Cardiac muscle cell (in vitro differentiated cells and primary cell): ENCODE measurements around the gene GPR179. TPM values are rescaled to one million over a fixed set of nuclear protein-coding genes. Genes with fewer than 3 reads are reported as not detected.
A peak's percentile ranks its signal among the peaks of the same experiment; 100 is the strongest.

Experiments used
- DNase-seq, 2 donors: peaks; one replicate each; pipeline versions ENCODE4 v3.0.0 to v3.0.0-alpha.2; 2010 to 2017; ENCODE audit warnings: low read depth in 1 of 2, low spot score in 1 of 2
- H3K27ac ChIP-seq: fragments of 200-600 bp; sonication (generic); 2 replicates; pipeline ENCODE4 v1.5.1; 2016
- H3K27me3 ChIP-seq: fragments of 200-600 bp; sonication (generic); 2 replicates; pipeline ENCODE4 v1.6.0; 2016; ENCODE audit warnings: control low read depth
- H3K36me3 ChIP-seq: fragments of 200-600 bp; sonication (generic); 2 replicates; pipeline ENCODE4 v1.5.1; 2016; ENCODE audit warnings: control low read depth
- H3K4me1 ChIP-seq: fragments of 200-600 bp; sonication (generic); 2 replicates; pipeline ENCODE4 v1.8.1; 2017; ENCODE audit warnings: low read depth, mild to moderate bottlenecking, mixed run types
- H3K4me3 ChIP-seq: fragments of 200-600 bp; sonication (generic); 2 replicates; pipeline ENCODE4 v1.5.1; 2016; ENCODE audit warnings: mild to moderate bottlenecking
- H3K9me3 ChIP-seq: fragments of 200-600 bp; sonication (generic); 2 replicates; pipeline ENCODE4 v1.5.1; 2017; ENCODE audit warnings: low read depth, mild to moderate bottlenecking, control low read depth
- polyA plus RNA-seq: library from polyadenylated mRNA; unstranded; fragments of >200 nt; fragmentation: Nextera tagmentation; extraction: Ambion mirVana; gene quantifications from 2 replicates; pipeline ENCODE4 v1.2.1, GENCODE V29; 2016
- total RNA-seq: library from RNA; depleted of rRNA; stranded (reverse); fragments of >200 nt; gene quantifications from 2 replicates; pipeline ENCODE4 v1.2.3, GENCODE V29; 2016
- TF ChIP-seq, protein P1 (sequence below): IDR thresholded peaks from 2 replicates; pipeline ENCODE4 v1.5.1; 2012; ENCODE audit warnings: low read depth, mild to moderate bottlenecking, low read length

Gene GPR179
- total and polyA plus RNA-seq, 2 experiments from 2014 or later, result 0.51 TPM; not detected in 1

DNA sequence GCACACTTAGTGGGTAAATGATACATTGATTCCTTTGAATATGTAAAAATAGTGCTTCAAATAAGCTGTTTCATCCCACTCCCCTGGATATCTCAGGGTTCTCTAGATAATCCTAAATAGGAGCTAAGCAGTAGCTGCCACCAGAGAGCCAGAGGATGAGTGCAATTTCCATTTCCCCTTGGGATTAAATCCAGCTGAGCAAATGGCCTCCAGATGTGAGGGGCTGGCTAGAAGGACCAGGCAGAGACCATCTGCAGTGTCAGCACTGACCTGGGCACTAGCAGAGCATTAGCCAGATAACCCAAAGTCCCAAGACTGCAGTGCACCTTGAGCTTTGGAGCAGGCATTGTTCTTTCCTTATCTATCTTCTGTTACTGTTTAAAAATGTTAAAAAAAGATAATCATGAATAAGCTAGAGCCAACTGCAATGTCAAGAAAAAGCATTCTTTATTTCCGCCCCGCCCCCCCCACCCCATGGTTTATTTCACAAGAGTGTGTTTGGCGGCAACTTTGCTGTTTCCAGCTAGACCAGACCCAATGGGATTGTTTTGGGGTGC, 19.5 kb downstream of the GPR179 start:
- peaks cover 13% of the 10 kb centered on the region for H3K4me1 ChIP-seq
- no peaks in the 10 kb centered on the region for H3K27me3 ChIP-seq
- no peaks in the 10 kb centered on the region for H3K9me3 ChIP-seq
- H3K27ac ChIP-seq, result no peak overlapping the region
- peaks cover 9% of the 10 kb centered on the region for H3K36me3 ChIP-seq
- no peak for DNase-seq
- no peak overlapping the region for H3K4me3 ChIP-seq
- TF ChIP-seq, protein P1, sequence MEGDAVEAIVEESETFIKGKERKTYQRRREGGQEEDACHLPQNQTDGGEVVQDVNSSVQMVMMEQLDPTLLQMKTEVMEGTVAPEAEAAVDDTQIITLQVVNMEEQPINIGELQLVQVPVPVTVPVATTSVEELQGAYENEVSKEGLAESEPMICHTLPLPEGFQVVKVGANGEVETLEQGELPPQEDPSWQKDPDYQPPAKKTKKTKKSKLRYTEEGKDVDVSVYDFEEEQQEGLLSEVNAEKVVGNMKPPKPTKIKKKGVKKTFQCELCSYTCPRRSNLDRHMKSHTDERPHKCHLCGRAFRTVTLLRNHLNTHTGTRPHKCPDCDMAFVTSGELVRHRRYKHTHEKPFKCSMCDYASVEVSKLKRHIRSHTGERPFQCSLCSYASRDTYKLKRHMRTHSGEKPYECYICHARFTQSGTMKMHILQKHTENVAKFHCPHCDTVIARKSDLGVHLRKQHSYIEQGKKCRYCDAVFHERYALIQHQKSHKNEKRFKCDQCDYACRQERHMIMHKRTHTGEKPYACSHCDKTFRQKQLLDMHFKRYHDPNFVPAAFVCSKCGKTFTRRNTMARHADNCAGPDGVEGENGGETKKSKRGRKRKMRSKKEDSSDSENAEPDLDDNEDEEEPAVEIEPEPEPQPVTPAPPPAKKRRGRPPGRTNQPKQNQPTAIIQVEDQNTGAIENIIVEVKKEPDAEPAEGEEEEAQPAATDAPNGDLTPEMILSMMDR, result no peak

DNA sequence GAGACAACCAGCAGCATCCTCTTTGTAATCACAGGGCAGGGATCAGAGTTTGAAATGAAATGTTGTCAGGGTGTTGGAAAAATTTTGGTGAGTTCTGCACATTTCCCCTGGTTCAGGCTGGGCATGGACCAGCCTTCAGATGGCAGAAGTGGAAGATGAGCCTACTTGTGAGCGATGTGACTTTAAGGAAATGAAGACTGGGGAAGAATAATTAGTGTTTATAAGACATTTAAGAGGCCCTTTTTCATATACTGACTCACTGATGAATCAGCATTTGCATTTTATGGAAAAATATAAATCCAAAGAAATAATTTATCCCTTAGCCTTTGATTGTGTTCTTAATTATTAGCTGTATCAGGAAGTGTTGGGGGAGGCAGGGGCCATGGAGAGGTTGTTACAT, 20.9 kb downstream of the GPR179 start:
- TF ChIP-seq, protein P1, result no peak
- peaks cover 9% of the 10 kb centered on the region for H3K36me3 ChIP-seq
- H3K4me1 ChIP-seq, result peaks cover 13% of the 10 kb centered on the region
- no peak overlapping the region for H3K27ac ChIP-seq
- no peak for DNase-seq
- no peaks in the 10 kb centered on the region for H3K9me3 ChIP-seq
- H3K27me3 ChIP-seq, result no peaks in the 10 kb centered on the region
- no peak overlapping the region for H3K4me3 ChIP-seq

DNA sequence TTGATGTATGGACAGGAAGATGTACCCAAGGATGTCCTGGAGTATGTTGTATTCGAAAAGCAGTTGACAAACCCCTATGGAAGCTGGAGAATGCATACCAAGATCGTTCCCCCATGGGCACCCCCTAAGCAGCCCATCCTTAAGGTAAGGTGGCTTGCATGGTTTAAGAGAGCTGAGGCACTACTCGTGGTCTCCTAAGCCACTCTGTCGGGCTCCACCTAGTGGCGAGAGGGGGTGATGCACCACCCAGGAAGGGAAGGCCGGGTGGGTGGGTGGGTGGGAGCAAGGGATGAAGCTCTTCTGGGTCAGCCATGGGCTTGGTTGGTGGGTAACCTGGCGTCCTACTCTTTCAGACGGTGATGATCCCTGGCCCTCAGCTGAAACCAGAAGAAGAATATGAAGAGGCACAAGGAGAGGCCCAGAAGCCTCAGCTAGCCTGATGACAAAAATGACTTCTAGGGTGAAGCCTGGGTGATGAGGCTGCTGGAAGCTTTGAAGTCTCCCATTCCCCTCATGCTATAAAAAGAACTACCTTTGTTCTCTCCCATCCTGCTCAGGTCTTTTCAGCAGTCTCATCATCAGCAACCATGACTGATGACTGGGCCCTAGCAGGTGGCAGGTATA, 21.5 kb downstream of the GPR179 start:
- H3K9me3 ChIP-seq, result no peaks in the 10 kb centered on the region

DNA sequence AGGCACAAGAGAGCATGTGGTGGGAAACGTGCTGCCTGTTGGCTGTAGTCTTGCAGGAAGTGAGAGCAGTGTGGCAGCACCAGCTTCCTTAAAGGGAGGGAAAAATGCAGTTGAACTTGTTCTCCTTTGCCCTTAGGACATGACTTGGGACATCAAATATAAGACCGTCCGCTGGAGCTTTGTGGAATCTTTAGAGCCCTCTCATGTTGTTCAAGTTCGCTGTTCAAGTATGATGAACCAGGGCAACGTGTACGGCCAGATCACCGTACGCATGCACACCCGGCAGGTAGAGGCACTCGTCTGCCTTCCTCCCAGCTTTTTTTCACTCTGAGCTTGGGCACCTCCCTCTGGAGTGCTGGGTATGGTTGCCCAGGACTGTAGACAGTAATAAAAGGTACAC, 23.3 kb downstream of the GPR179 start:
- H3K4me3 ChIP-seq, result no peak overlapping the region
- TF ChIP-seq, protein P1, result no peak
- no peaks in the 10 kb centered on the region for H3K9me3 ChIP-seq
- H3K27ac ChIP-seq, result no peak overlapping the region
- H3K27me3 ChIP-seq, result no peaks in the 10 kb centered on the region
- peaks cover 11% of the 10 kb centered on the region for H3K4me1 ChIP-seq
- peaks cover 9% of the 10 kb centered on the region for H3K36me3 ChIP-seq
- no peak for DNase-seq

More for the DNA sequence above, 21.5 kb downstream of the GPR179 start:
- H3K4me3 ChIP-seq, result no peak overlapping the region
- H3K27me3 ChIP-seq, result no peaks in the 10 kb centered on the region
- H3K27ac ChIP-seq, result no peak overlapping the region
- peak; percentile 59 to 69 for DNase-seq
- TF ChIP-seq, protein P1, result peak; percentile 68
- peaks cover 9% of the 10 kb centered on the region for H3K36me3 ChIP-seq
- H3K4me1 ChIP-seq, result peaks cover 13% of the 10 kb centered on the region

DNA sequence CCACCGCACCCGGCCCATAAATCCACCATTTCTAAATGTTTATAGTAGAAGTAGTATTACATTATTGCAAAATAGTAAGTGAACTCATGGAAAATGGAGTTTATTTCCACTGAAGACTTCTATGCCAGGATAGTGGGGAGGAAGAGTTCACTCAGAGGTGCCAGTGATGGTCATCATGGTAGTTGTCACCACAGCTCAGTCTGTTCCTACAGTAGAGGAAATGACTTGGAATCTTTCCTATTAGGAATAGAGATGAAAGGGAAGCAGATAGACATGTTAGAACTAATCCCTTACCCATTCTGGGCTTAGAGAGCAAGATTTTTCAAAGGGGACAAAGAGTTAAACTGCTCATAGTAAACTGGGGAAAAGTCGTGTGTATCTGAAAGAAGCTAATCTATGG, 26.7 kb downstream of the GPR179 start:
- Histone ChIP-seq H3K36me3 (no peaks in the 10 kb centered on the region), H3K4me3 (no peak overlapping the region), H3K4me1 (no peaks in the 10 kb centered on the region), H3K27me3 (no peaks in the 10 kb centered on the region), H3K27ac (no peak overlapping the region), H3K9me3 (no peaks in the 10 kb centered on the region)
- TF ChIP-seq, protein P1, result no peak
- DNase-seq, result no peak
